Fibroblast of lung (primary cell): ENCODE data around the gene JPH2. TPM values are rescaled to one million over a fixed set of nuclear protein-coding genes. Genes with fewer than 3 reads are reported as not detected.

Experiments
- DNase-seq, 2 donors: peaks; one replicate each; pipeline versions ENCODE4 v3.0.0 to v3.0.0-alpha.2; 2010; ENCODE audit warnings: low read depth in 2 of 2
- H2AFZ ChIP-seq: 2 replicates; pipeline ENCODE4 v1.5.1; 2012; ENCODE audit warnings: low read length, control low read depth, inconsistent platforms
- H3K27ac ChIP-seq: 2 replicates; pipeline ENCODE4 v1.5.1; 2011; ENCODE audit warnings: low read length, control low read depth; ENCODE audit not compliant: insufficient read depth
- H3K27me3 ChIP-seq: 2 replicates; pipeline ENCODE4 v1.5.1; 2011; ENCODE audit warnings: mild to moderate bottlenecking, low read length; ENCODE audit not compliant: control insufficient read depth, insufficient read depth
- H3K36me3 ChIP-seq: 2 replicates; pipeline ENCODE4 v1.5.1; 2011; ENCODE audit warnings: low read length; ENCODE audit not compliant: control insufficient read depth, insufficient read depth
- H3K4me1 ChIP-seq: 2 replicates; pipeline ENCODE4 v1.5.1; 2011; ENCODE audit warnings: low read length; ENCODE audit not compliant: control insufficient read depth, insufficient read depth; ENCODE audit errors: extremely low read depth
- H3K4me2 ChIP-seq: 2 replicates; pipeline ENCODE4 v1.5.1; 2011; ENCODE audit warnings: low read length, control low read depth; ENCODE audit not compliant: insufficient read depth; ENCODE audit errors: extremely low read depth
- H3K4me3 ChIP-seq, 4 experiments: fragments of 200-600 bp in 1 of 4; sonication (generic) in 1 of 4; replicated peaks in 1 of 4; 2 replicates each; pipeline ENCODE4 v1.5.1; 2011 to 2016; ENCODE audit warnings: low read length in 4 of 4, low read depth in 3 of 4, mild to moderate bottlenecking in 3 of 4, control low read depth in 2 of 4, inconsistent platforms in 1 of 4, mixed read lengths in 1 of 4; ENCODE audit not compliant: insufficient read depth in 1 of 4; ENCODE audit errors: control extremely low read depth in 1 of 4
- H3K79me2 ChIP-seq: 2 replicates; pipeline ENCODE4 v1.5.1; 2012; ENCODE audit warnings: mild to moderate bottlenecking, low read length, inconsistent platforms; ENCODE audit not compliant: control insufficient read depth, insufficient read depth
- H3K9ac ChIP-seq: 2 replicates; pipeline ENCODE4 v1.5.1; 2011; ENCODE audit warnings: mild to moderate bottlenecking, low read length, control low read depth; ENCODE audit not compliant: insufficient read depth
- H3K9me3 ChIP-seq: 2 replicates; pipeline ENCODE4 v1.5.1; 2012; ENCODE audit warnings: low read depth, low read length; ENCODE audit not compliant: control insufficient read depth, insufficient read depth
- H4K20me1 ChIP-seq: 2 replicates; pipeline ENCODE4 v1.5.1; 2011; ENCODE audit warnings: low read length; ENCODE audit not compliant: control insufficient read depth, insufficient read depth; ENCODE audit errors: extremely low read depth
- CTCF ChIP-seq, 2 donors: IDR thresholded peaks in 1 of 2; conservative IDR thresholded peaks in 1 of 2; 1 replicate in 1 of 2; 2 replicates in 1 of 2; pipeline ENCODE4 v1.5.1; 2011 to 2012; ENCODE audit warnings: low read length in 2 of 2, control low read depth in 1 of 2, inconsistent platforms in 1 of 2, low read depth in 1 of 2, mild to moderate bottlenecking in 1 of 2
- EZH2 ChIP-seq: IDR thresholded peaks from 2 replicates; pipeline ENCODE4 v1.5.1; 2012; ENCODE audit warnings: low read length, control low read depth, mild to moderate bottlenecking; ENCODE audit errors: missing control alignments
- polyA plus RNA-seq, 2 donors: library from polyadenylated mRNA; depleted of rRNA in 1 of 2; stranded (reverse) in 1 of 2; unstranded in 1 of 2; fragments of >200 nt; gene quantifications; 2 replicates each; pipeline ENCODE4 v1.2.1, GENCODE V29; 2011 to 2012; ENCODE audit warnings: missing spikeins in 1 of 2
- total RNA-seq: library from RNA; depleted of rRNA; stranded (reverse); fragments of >200 nt; gene quantifications from 2 replicates; pipeline ENCODE4 v1.2.1, GENCODE V29; 2014

JPH2 gene
- total and polyA plus RNA-seq, 2 donors (not counting 1 experiment from before 2014, with no cell fraction given) = 0.66 to 4.9 TPM

- TF ChIP-seq CTCF (conservative IDR thresholded peaks at IDR 0.05 in 1 of 2, IDR thresholded peaks at IDR 0.05 in 1 of 2; ENCODE audit: low read depth in 1 of 2, low read length in 2 of 2) (no peak), EZH2 (no peak)
- Histone ChIP-seq H3K9ac (no peak overlapping the region), H3K4me3 (no peak overlapping the region), H4K20me1 (no peaks in the 10 kb centered on the region), H3K79me2 (no peaks in the 10 kb centered on the region), H3K36me3 (no peaks in the 10 kb centered on the region), H2AFZ (no peak overlapping the region), H3K4me1 (no peaks in the 10 kb centered on the region), H3K27me3 (no peaks in the 10 kb centered on the region), H3K27ac (no peak overlapping the region), H3K4me2 (no peak overlapping the region), H3K9me3 (no peaks in the 10 kb centered on the region)
- no peak for DNase-seq
Observed at GRCh38 chr20:44157061-44157460, 29.9 kb downstream of the JPH2 start.

- H3K4me2 ChIP-seq = no peak overlapping the region
- TF ChIP-seq CTCF (conservative IDR thresholded peaks at IDR 0.05 in 1 of 2, IDR thresholded peaks at IDR 0.05 in 1 of 2; ENCODE audit: low read depth in 1 of 2, low read length in 2 of 2) (no peak), EZH2 (no peak)
- no peaks in the 10 kb centered on the region for H3K9me3 ChIP-seq
- no peaks in the 10 kb centered on the region for H3K4me1 ChIP-seq
- H3K27ac ChIP-seq = no peak overlapping the region
- no peak overlapping the region for H2AFZ ChIP-seq
- no peak overlapping the region for H3K4me3 ChIP-seq
- no peaks in the 10 kb centered on the region for H3K27me3 ChIP-seq
- no peaks in the 10 kb centered on the region for H3K36me3 ChIP-seq
- DNase-seq = peak in 1 of 2 donors; percentile 69
- no peaks in the 10 kb centered on the region for H3K79me2 ChIP-seq
- H4K20me1 ChIP-seq = no peaks in the 10 kb centered on the region
- no peak overlapping the region for H3K9ac ChIP-seq
Observed at GRCh38 chr20:44154521-44155001, 32.4 kb downstream of the JPH2 start.

GRCh38 chr20:44153636-44154043 lies 33.3 kb downstream of the JPH2 start:
- H3K36me3 ChIP-seq = no peaks in the 10 kb centered on the region
- no peak overlapping the region for H3K4me2 ChIP-seq
- H3K4me1 ChIP-seq = no peaks in the 10 kb centered on the region
- TF ChIP-seq CTCF (conservative IDR thresholded peaks at IDR 0.05 in 1 of 2, IDR thresholded peaks at IDR 0.05 in 1 of 2; ENCODE audit: low read depth in 1 of 2, low read length in 2 of 2) (no peak), EZH2 (no peak)
- H3K79me2 ChIP-seq = no peaks in the 10 kb centered on the region
- no peaks in the 10 kb centered on the region for H3K27me3 ChIP-seq
- no peak overlapping the region for H2AFZ ChIP-seq
- peak in 1 of 2 donors; percentile 80 for DNase-seq
- H3K9me3 ChIP-seq = no peaks in the 10 kb centered on the region
- H4K20me1 ChIP-seq = no peaks in the 10 kb centered on the region
- H3K27ac ChIP-seq = no peak overlapping the region
- H3K9ac ChIP-seq = no peak overlapping the region
- H3K4me3 ChIP-seq = no peak overlapping the region
